Lung (tissue), 12 donors: ENCODE results near the gene PRKD1. TPM values are rescaled to one million over a fixed set of nuclear protein-coding genes. Genes with fewer than 3 reads are reported as not detected.

Experiments
- ATAC-seq: fragments of 200-7000 bp; cut with Tn5 transposase; one replicate; pipeline ENCODE4 v1.9.1; 2020; ENCODE audit warnings: moderate number of reproducible peaks; ENCODE audit not compliant: insufficient read depth, low FRiP score
- DNase-seq, 3 donors: peaks; one replicate each; pipeline ENCODE4 v3.0.0-alpha.2; 2013 to 2017
- H3K27ac ChIP-seq, 2 donors: one replicate each; pipeline ENCODE4 v1.5.1; 2013; ENCODE audit warnings: mild to moderate bottlenecking in 2 of 2, moderate library complexity in 2 of 2, control low read depth in 1 of 2, inconsistent platforms in 1 of 2, low read depth in 1 of 2, low read length in 1 of 2
- H3K27me3 ChIP-seq, 3 donors: one replicate each; pipeline ENCODE4 v1.5.1; 2013; ENCODE audit warnings: low read length in 2 of 3; ENCODE audit not compliant: control insufficient read depth in 3 of 3, insufficient read depth in 3 of 3
- H3K36me3 ChIP-seq, 4 donors: one replicate each; pipeline ENCODE4 v1.5.1; 2013; ENCODE audit warnings: low read length in 4 of 4, mild to moderate bottlenecking in 1 of 4, moderate library complexity in 1 of 4; ENCODE audit not compliant: control insufficient read depth in 4 of 4, insufficient read depth in 4 of 4
- H3K4me1 ChIP-seq, 5 donors: one replicate each; pipeline ENCODE4 v1.5.1; 2013; ENCODE audit warnings: low read length in 5 of 5, mild to moderate bottlenecking in 2 of 5, moderate library complexity in 1 of 5; ENCODE audit not compliant: control insufficient read depth in 5 of 5, insufficient read depth in 5 of 5
- H3K4me3 ChIP-seq: one replicate; pipeline ENCODE4 v1.5.1; 2013; ENCODE audit warnings: mild to moderate bottlenecking, control low read depth, moderate library complexity
- H3K9ac ChIP-seq, 2 donors: one replicate each; pipeline ENCODE4 v1.5.1; 2013; ENCODE audit warnings: low read length in 2 of 2, control low read depth in 1 of 2; ENCODE audit not compliant: insufficient read depth in 1 of 2
- H3K9me3 ChIP-seq, 4 donors: one replicate each; pipeline ENCODE4 v1.5.1; 2013; ENCODE audit warnings: low read length in 3 of 4, mild to moderate bottlenecking in 1 of 4, moderate library complexity in 1 of 4; ENCODE audit not compliant: control insufficient read depth in 4 of 4, insufficient read depth in 3 of 4
- CTCF ChIP-seq: IDR thresholded peaks from 2 replicates; pipeline ENCODE4 v1.5.1; 2012; ENCODE audit warnings: mild to moderate bottlenecking; ENCODE audit errors: control extremely low read depth, extremely low read depth
- WGBS, 2 donors: extraction: QIAGEN DNeasy Blood & Tissue Kit; methylation state at CpG; one replicate each; pipeline ENCODE4 v1.1.7; 2013; 5-methylcytosine and 5-hydroxymethylcytosine counted together
- polyA plus RNA-seq, 2 donors: library from polyadenylated mRNA; stranded (reverse); fragments of 200-250 nt; gene quantifications; one replicate each; pipeline ENCODE4 v1.2.1, GENCODE V29; 2013
- total RNA-seq, 2 donors: library from RNA; depleted of rRNA in 1 of 2; stranded (reverse); fragments of >200 nt in 1 of 2; gene quantifications; one replicate each; pipeline ENCODE4 v1.2.1, GENCODE V29; 2014 to 2021
- donor health status: control.
- donor health status: control.
- donor health status: Bipolar disorder and iron deficiency.
- donor health status: healthy.
- donor health status: DM: yes; HTN: yes; CAD: no.

The PRKD1 gene
- total and polyA plus RNA-seq, 4 donors: 4.0 to 20.9 (median 11.2) TPM

GRCh38 chr14:29650554-29651269, 276.9 kb downstream of the PRKD1 start:
- peaks cover 6 to 21% (median 7%) of the 10 kb centered on the region in 4 donors for H3K9me3 ChIP-seq
- peaks cover 0 to 3% (median 0%) of the 10 kb centered on the region in 4 donors for H3K36me3 ChIP-seq
- H3K4me1 ChIP-seq: peaks cover 0 to 5% (median 0%) of the 10 kb centered on the region in 5 donors
- H3K4me3 ChIP-seq: no peak overlapping the region
- ATAC-seq (no peak), DNase-seq (no peak)
- no peak overlapping the region for H3K27ac ChIP-seq
- 90 to 94% methylated on average over 4 of the region's 4 CpGs for WGBS, 2 donors
- no peak overlapping the region for H3K9ac ChIP-seq
- TF ChIP-seq CTCF: no peak
- no peaks in the 10 kb centered on the region for H3K27me3 ChIP-seq

- WGBS, 2 donors: 94 to 96% methylated on average over 3 of the region's 3 CpGs
- DNase-seq (no peak), ATAC-seq (no peak)
- Histone ChIP-seq H3K9me3 (peaks cover 6 to 21% (median 7%) of the 10 kb centered on the region in 4 donors), H3K36me3 (peaks cover 0 to 3% (median 0%) of the 10 kb centered on the region in 4 donors), H3K27me3 (no peaks in the 10 kb centered on the region), H3K27ac (no peak overlapping the region), H3K4me3 (no peak overlapping the region), H3K9ac (no peak overlapping the region), H3K4me1 (peaks cover 0 to 3% (median 0%) of the 10 kb centered on the region in 5 donors)
- no peak for TF ChIP-seq CTCF
Measured at GRCh38 chr14:29649170-29649569, 278.5 kb downstream of the PRKD1 start.

- TF ChIP-seq CTCF: no peak
- Histone ChIP-seq H3K27ac (no peak overlapping the region), H3K9me3 (peaks cover 6 to 21% (median 7%) of the 10 kb centered on the region in 4 donors), H3K27me3 (no peaks in the 10 kb centered on the region), H3K9ac (no peak overlapping the region), H3K4me1 (peaks cover 0 to 5% (median 0%) of the 10 kb centered on the region in 5 donors), H3K36me3 (peaks cover 0 to 3% (median 0%) of the 10 kb centered on the region in 4 donors), H3K4me3 (no peak overlapping the region)
- DNase-seq (no peak), ATAC-seq (no peak)
Measured at GRCh38 chr14:29648045-29648444, 279.6 kb downstream of the PRKD1 start.

- Histone ChIP-seq H3K9me3 (peaks cover 4 to 21% (median 7%) of the 10 kb centered on the region in 4 donors), H3K4me1 (peaks cover 0 to 5% (median 0%) of the 10 kb centered on the region in 5 donors), H3K27ac (no peak overlapping the region), H3K27me3 (no peaks in the 10 kb centered on the region), H3K4me3 (no peak overlapping the region), H3K36me3 (peaks cover 0 to 3% (median 0%) of the 10 kb centered on the region in 4 donors), H3K9ac (no peak overlapping the region)
- WGBS, 2 donors: 80 to 88% methylated on average over 1 of the region's 1 CpG
- DNase-seq (no peak), ATAC-seq (no peak)
- no peak for TF ChIP-seq CTCF
Measured at GRCh38 chr14:29645117-29645516, 282.5 kb downstream of the PRKD1 start.
